HTR-8/SVneo (cell line): ENCODE data around the gene IFFO2.
"Not testable (repeated sequence)": the region's sequence is repeated elsewhere in the genome, so short reads cannot be mapped to it uniquely, and the experiment has no call there.

ENCODE experiments used
- DNase-seq: peaks from one replicate; pipeline ENCODE4 v3.0.0; 2011; ENCODE audit warnings: low spot score, mixed read lengths; ENCODE audit not compliant: insufficient read length
- FAIRE-seq: peaks from 2 replicates; lab custom pipeline; 2011; peaks lifted over from hg19 to GRCh38; lab: Jason Lieb, UNC

Gene IFFO2

DNA sequence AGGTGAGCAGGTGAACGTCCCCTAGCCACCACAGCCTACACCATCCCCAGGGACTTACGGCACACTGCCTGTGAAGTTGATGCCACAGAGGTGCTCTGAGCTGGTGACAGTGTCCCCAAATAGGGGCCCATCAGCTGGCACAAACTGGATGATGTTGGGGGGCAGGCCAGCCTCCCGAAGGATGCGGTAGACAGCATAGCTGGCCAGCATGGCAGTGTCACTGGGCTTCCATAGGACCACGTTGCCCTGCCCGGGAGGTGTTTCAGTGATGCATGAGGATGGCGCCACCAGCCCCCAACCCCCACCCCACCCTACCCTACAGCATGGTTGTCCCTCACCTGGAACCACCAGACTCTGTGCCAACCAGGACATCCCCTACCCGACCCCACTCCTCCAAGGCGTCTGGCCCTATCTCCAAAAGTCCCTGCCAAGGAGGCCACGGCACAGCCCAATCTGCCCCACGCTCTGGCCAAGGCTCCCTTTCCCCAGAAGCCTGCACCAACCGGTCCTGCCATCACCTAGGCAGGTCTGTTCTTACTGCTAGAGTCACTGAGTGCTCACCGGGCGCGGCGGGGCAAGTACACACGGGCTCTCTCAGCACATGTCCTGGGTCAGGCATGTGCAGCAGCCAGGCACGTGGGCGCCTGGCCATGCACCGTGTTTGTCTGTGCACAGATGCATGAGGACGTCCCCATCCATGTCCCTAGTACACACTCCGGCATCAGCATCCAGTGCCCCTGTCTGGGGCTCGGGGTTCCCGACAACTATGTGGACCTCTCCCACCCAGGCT lies 74.6 kb downstream of the IFFO2 start:
- no peak for FAIRE-seq
- DNase-seq = no peak

- no peak for FAIRE-seq
- no peak for DNase-seq
Observed at GRCh38 chr1:18881164-18881563, 75.3 kb downstream of the IFFO2 start.

GRCh38 chr1:18880585-18880984 lies 75.9 kb downstream of the IFFO2 start:
- DNase-seq (no peak), FAIRE-seq (no peak)

- DNase-seq (no peak), FAIRE-seq (no peak)
Observed at GRCh38 chr1:18879791-18880309, 76.6 kb downstream of the IFFO2 start.

- no peak for FAIRE-seq
- no peak for DNase-seq
Observed at GRCh38 chr1:18879215-18879790, 77.2 kb downstream of the IFFO2 start.

DNA sequence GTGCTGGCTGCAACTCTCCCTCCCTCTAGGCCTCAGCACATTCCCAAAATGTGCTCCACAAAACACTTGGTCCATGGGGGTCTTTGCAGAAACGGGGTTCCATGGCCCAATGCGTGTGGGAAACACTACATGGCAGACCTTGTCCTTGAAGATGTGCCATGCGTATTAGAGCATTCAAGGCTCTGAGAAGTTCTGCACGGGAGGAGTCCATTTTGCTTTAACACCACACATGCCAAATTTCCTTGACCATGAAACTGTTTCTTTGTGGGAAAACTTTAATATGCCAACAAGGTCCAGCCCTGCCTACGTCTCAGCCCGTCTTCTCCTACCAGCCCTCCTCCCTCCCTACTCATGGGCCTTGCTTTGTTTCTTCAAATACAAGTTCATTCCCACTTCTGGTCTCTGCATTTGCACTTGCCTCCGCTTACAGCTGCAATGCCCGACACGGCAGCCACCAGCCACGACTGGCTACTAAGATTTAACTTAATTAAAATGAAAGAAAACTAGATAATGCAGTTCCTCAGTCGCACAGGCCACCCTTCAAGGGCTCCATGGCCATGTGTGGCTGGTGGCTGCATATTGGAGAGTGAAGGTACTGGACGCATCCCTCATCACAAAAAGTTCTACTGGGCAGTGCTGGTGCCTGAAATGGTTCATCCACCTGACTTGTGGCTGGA lies 77.8 kb downstream of the IFFO2 start:
- FAIRE-seq = no peak
- no peak for DNase-seq

DNA sequence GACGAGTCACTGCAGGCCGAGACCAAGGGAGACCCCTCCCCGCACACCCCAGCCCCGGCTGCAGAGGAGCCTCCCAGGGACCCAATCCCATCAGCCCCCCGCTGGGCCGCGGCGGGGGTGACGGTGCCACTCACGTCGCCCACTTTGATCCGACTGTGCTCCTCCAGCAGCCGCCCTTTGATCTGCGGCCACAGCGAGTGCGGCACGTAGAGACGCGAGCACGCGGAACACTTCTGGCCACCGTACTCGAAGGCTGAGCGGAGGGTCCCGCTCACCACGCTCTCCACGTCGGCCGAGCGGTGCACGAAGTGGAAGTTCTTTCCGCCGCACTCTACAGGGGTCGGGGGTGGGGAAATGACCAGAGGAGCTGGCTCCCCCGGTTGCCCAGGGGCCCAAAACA lies 79.2 kb downstream of the IFFO2 start:
- DNase-seq (no peak), FAIRE-seq (no peak)

GRCh38 chr1:18876210-18876609 lies 80.3 kb downstream of the IFFO2 start:
- no peak for DNase-seq
- FAIRE-seq = no peak

DNA sequence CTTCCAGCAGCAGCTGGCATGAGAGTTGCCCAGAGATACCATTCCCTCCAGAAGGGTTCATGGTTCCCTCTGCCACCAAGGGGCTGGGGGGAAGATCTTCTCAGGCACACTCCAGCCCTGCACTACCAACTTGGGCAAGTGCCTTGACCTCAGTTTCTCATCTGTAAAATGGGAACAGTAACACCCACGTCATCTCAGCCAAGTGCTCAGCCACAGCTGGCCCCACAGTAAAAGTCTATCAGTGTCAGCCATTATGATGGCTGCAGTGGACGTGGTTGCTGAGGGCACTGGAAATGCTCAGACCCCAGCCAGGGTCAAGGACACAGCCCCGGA lies 80.7 kb downstream of the IFFO2 start:
- FAIRE-seq (no peak), DNase-seq (no peak)

- DNase-seq = peak; percentile 72
- peak; percentile 49 for FAIRE-seq
Observed at GRCh38 chr1:18875107-18875795, 81.2 kb downstream of the IFFO2 start.

GRCh38 chr1:18874600-18874999 lies 81.9 kb downstream of the IFFO2 start:
- FAIRE-seq (no peak), DNase-seq (no peak)

- DNase-seq (no peak), FAIRE-seq (no peak)
Observed at GRCh38 chr1:18874036-18874435, 82.4 kb downstream of the IFFO2 start.

DNA sequence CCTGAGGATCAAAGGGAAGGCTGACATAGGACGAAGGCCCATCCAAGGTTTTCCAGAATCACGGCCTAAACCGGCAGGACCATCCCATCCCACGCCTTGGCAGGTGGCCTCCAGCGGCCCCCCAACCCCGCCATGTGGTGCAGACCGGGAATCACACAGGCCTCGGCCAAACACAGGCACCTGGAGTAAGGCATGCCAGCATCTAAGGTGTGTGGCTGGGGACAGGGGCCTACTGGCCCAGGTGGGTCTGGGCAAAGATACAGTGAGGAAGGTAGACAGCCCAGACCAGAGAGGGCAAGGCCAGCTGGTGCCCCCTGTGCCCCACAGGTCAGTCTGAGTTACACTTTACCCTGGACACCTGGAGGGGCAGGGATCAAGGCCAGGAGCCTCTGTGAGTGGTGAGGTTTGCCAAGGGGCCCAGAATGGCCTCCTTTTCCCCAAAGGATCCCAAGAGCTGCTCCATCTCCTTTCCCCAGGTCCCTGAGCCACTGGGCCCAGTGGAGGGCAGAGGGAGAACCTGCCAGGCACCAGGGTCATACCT lies 84.3 kb downstream of the IFFO2 start:
- no peak for DNase-seq
- FAIRE-seq = no peak

GRCh38 chr1:18871401-18872070 lies 84.9 kb downstream of the IFFO2 start:
- DNase-seq (no peak), FAIRE-seq (no peak)

DNA sequence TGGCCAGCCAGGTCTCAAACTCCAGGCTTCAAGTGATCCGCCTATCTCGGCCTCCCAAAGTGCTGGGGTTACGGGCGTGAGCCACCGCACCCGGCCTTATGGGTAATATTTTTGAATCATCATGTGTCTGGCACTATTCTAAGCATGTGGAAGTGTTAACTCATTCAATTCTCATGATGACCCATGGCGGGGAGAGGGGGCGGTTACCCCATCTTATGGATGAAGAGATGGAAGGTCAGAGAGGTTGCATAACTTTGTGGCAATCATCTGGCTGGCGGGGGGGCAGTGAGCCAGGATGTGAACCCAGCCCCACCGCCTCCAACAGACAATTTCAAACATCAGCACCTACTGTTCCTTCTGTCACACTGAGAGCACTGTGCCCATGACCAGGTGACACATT lies 85.5 kb downstream of the IFFO2 start:
- FAIRE-seq (no peak), DNase-seq (no peak)

- DNase-seq, FAIRE-seq: not testable (repeated sequence)
Observed at GRCh38 chr1:18870595-18870865, 85.9 kb downstream of the IFFO2 start.

- DNase-seq (no peak), FAIRE-seq (no peak)
Observed at GRCh38 chr1:18869847-18870594, 86.5 kb downstream of the IFFO2 start.

DNA sequence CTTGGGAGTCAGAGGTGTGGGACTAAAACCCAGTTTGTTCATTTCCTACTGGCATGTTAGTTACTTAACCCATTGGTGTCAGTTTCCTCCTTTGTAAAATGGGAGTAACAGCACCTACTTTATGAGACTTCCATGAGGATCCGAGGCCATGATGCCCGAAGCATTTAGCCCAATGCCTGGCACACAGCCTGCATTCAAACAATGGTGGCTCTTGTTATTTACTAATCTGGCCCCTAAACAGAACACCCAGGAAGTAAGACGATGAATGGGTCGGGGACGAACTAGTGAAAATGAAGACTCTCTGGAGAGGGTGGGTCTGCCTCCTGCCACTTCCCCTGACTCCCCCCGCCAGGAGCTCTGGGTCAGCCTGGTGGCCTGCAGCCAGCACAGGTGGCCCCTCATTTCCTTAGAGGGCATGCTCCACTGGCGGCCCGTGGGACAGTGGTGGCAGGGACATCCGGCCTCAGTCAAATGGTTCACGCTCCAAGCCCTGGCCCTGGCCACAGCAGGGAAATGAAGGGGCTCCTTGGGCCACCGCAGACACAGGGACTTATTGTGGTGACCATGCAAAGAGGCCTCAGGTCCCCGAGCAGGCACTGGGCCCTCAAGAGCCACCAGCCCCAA lies 87.6 kb downstream of the IFFO2 start:
- FAIRE-seq = no peak
- no peak for DNase-seq

DNA sequence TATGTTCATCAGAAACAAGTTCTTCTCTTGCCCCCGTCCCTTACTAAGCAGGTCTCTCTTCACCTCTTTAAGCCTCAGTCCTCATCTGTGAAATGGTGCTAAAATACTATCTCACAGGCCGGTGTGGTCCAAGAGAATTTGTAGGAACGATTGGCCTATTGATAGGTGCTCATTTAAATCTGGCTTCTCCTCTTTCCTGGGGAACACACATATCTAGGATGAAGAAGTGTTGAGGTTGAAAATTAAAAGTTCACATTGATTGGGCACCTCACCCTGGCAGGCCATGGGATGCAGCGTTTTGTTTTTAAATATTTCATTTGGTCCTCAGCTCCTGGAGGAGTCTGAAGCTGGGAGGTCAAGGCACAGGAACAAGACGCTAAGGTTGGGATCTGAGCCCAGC lies 88.1 kb downstream of the IFFO2 start:
- no peak for FAIRE-seq

More for the DNA sequence above, 88.1 kb downstream of the IFFO2 start:
- DNase-seq = no peak
